Parathyroid adenoma (tissue), 2 donors: Measurements from ENCODE around the gene FAM222A.

Experiments used
- H2AFZ ChIP-seq: fragments of 300-600 bp; sonication (generic); one replicate; pipeline ENCODE4 v1.7.0; 2017; ENCODE audit warnings: antibody characterized with exemption, mild to moderate bottlenecking
- H3K27ac ChIP-seq: fragments of 300-600 bp; sonication (generic); one replicate; pipeline ENCODE4 v1.7.0; 2017
- H3K27me3 ChIP-seq: fragments of 300-600 bp; sonication (generic); one replicate; pipeline ENCODE4 v1.7.0; 2017; ENCODE audit warnings: low read length; ENCODE audit not compliant: control insufficient read depth, insufficient read depth
- H3K36me3 ChIP-seq: fragments of 300-600 bp; sonication (generic); one replicate; pipeline ENCODE4 v1.7.0; 2017; ENCODE audit warnings: low read length; ENCODE audit not compliant: control insufficient read depth, insufficient read depth
- H3K4me1 ChIP-seq: fragments of 300-600 bp; sonication (generic); one replicate; pipeline ENCODE4 v1.7.0; 2017; ENCODE audit warnings: control low read depth
- H3K4me2 ChIP-seq: fragments of 300-600 bp; sonication (generic); one replicate; pipeline ENCODE4 v1.7.0; 2017; ENCODE audit warnings: low read length
- H3K4me3 ChIP-seq: fragments of 300-600 bp; sonication (generic); one replicate; pipeline ENCODE4 v1.7.0; 2017; ENCODE audit warnings: low read depth, low read length
- H3K79me2 ChIP-seq: fragments of 300-600 bp; sonication (generic); one replicate; pipeline ENCODE4 v1.7.0; 2017; ENCODE audit warnings: control low read depth
- H3K9ac ChIP-seq: fragments of 300-600 bp; sonication (generic); one replicate; pipeline ENCODE4 v1.7.0; 2017; ENCODE audit warnings: mild to moderate bottlenecking
- H3K9me3 ChIP-seq: fragments of 300-600 bp; sonication (generic); one replicate; pipeline ENCODE4 v1.7.0; 2017; ENCODE audit warnings: low read length; ENCODE audit not compliant: control insufficient read depth
- TF ChIP-seq, protein P1 (sequence below): fragments of 300-600 bp; sonication (generic); IDR thresholded peaks from one replicate; pipeline ENCODE4 v1.7.0; 2017; ENCODE audit warnings: antibody characterized with exemption, mild to moderate bottlenecking
- donor health status: primary hyperparathyroidism.

Gene FAM222A

DNA sequence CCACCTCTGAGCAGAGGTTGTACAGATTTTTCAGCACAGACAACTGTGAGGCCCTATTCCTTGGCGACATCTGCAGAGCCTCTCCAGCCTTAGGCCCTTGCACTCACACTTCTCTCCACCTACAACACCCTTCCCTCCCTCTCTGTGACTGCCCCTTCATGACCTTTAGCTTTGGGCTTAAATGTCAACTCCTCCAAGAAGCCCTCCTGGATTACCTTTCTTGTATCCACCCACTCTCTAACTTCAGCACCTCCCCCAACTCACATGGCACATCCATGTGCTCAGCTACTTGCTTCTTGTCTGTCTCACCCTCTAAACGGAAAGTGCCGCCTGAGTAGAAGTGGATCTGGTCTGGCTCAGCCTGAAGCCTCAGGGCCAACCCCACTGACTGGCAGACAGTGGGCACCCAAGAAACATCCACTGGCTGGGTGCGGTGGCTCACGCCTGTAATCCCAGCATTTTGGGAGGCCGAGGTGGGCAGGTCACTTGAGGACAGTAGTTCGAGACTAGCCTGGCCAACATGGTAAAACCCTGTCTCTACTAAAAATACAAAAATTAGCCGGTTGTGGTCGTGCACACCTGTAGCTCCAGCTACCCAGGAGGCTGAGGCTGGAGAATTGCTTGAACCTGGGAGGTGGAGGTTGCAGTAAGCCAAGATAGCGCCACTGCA lies 97.5 kb downstream of the FAM222A start:
- Histone ChIP-seq H3K9me3 (no peaks in the 10 kb centered on the region), H3K27ac (no peak overlapping the region), H3K27me3 (no peaks in the 10 kb centered on the region), H3K36me3 (no peaks in the 10 kb centered on the region), H3K4me3 (no peak overlapping the region), H3K4me1 (no peaks in the 10 kb centered on the region), H3K4me2 (no peak overlapping the region), H2AFZ (no peak overlapping the region), H3K79me2 (no peaks in the 10 kb centered on the region), H3K9ac (no peak overlapping the region)
- TF ChIP-seq, protein P1, sequence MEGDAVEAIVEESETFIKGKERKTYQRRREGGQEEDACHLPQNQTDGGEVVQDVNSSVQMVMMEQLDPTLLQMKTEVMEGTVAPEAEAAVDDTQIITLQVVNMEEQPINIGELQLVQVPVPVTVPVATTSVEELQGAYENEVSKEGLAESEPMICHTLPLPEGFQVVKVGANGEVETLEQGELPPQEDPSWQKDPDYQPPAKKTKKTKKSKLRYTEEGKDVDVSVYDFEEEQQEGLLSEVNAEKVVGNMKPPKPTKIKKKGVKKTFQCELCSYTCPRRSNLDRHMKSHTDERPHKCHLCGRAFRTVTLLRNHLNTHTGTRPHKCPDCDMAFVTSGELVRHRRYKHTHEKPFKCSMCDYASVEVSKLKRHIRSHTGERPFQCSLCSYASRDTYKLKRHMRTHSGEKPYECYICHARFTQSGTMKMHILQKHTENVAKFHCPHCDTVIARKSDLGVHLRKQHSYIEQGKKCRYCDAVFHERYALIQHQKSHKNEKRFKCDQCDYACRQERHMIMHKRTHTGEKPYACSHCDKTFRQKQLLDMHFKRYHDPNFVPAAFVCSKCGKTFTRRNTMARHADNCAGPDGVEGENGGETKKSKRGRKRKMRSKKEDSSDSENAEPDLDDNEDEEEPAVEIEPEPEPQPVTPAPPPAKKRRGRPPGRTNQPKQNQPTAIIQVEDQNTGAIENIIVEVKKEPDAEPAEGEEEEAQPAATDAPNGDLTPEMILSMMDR = no peak

DNA sequence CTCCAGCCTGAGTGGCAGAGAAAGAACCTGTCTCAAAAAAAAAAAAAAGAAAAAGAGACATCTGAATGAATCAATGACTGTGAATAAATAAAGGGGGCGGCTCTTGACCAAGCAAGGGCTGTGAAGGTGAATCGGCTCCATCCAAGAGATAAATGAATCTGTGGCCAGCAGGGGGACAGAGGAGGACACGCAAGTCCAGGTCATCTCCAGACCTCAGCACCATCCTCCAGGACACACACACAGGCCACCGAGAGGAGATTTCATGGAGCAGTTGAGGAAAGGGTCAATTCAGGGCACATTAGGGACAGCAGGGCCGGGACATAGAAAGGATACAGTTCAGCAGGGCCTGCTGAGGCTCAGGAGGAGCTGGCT lies 98.0 kb downstream of the FAM222A start:
- TF ChIP-seq, protein P1 = no peak

DNA sequence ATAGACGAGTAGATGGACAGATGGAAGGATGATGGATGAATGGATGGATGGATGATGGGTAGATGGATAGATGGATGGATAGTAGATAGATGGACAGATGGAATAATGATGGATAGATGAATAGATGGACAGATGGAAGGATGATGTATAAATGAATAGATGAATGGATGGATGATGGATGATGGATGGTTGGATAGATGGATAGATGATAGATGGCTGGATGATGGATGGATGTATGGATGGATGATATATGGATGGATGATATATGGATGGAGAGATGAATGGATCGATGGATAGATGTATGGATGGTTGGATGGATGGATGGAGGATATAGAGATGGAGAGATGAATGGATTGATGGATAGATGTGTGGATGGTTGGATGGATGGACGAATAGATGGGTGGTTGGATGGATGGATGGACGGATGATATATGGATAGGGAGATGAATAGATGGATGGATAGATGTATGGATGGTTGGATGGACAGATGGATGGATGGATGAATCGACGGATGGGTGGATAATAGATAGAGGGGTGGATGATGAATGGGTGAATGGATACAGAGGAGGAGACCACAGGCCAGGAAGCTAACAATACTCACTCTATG lies 100.3 kb downstream of the FAM222A start:
- no peaks in the 10 kb centered on the region for H3K27me3 ChIP-seq
- no peaks in the 10 kb centered on the region for H3K36me3 ChIP-seq
- no peak overlapping the region for H3K4me3 ChIP-seq
- no peak overlapping the region for H3K4me2 ChIP-seq
- no peak overlapping the region for H3K9ac ChIP-seq
- no peaks in the 10 kb centered on the region for H3K9me3 ChIP-seq
- TF ChIP-seq, protein P1 = no peak
- no peak overlapping the region for H3K27ac ChIP-seq
- no peak overlapping the region for H2AFZ ChIP-seq
- no peaks in the 10 kb centered on the region for H3K4me1 ChIP-seq
- no peaks in the 10 kb centered on the region for H3K79me2 ChIP-seq

More for the DNA sequence above, 98.0 kb downstream of the FAM222A start:
- Histone ChIP-seq H3K27ac (no peak overlapping the region), H3K9ac (no peak overlapping the region), H3K79me2 (no peaks in the 10 kb centered on the region), H3K4me1 (no peaks in the 10 kb centered on the region), H3K36me3 (no peaks in the 10 kb centered on the region), H3K4me3 (no peak overlapping the region), H3K4me2 (no peak overlapping the region), H2AFZ (no peak overlapping the region), H3K27me3 (no peaks in the 10 kb centered on the region), H3K9me3 (no peaks in the 10 kb centered on the region)

DNA sequence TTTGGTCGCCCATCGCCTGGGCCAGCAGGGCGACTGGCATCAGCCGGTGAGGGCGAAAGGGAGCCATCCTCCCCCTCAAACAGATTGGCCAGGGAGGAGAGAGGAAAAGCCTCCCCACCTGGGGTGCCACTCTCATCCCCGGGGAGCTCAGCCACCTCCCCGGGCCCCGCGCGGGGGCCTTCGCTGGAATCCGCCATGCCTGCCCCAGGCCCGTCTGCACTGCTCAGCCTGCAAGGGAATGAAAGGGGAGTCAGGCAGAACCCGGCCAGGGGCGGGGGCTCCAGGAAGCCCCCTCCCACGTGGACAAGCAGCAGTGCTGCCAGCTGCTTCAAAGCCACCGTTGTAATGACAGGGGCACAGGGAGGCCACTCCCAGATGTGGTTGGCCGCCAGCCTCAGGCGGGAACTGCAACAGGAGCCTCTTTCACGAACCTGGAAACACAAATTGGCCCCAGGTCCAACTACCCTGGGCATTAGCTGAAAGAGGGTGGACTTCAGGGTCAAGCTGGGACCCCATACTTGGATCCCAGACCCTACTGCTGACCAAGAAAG lies 101.0 kb downstream of the FAM222A start:
- no peaks in the 10 kb centered on the region for H3K79me2 ChIP-seq
- H3K4me2 ChIP-seq = no peak overlapping the region
- H3K4me1 ChIP-seq = no peaks in the 10 kb centered on the region

More for the DNA sequence above, 101.0 kb downstream of the FAM222A start:
- no peaks in the 10 kb centered on the region for H3K36me3 ChIP-seq
- no peak overlapping the region for H3K4me3 ChIP-seq
- no peak overlapping the region for H3K27ac ChIP-seq
- H3K27me3 ChIP-seq = no peaks in the 10 kb centered on the region
- TF ChIP-seq, protein P1 = no peak
- H2AFZ ChIP-seq = no peak overlapping the region
- H3K9me3 ChIP-seq = no peaks in the 10 kb centered on the region
- no peak overlapping the region for H3K9ac ChIP-seq
